Endothelial cell of umbilical vein (primary cell): ENCODE results near the gene PPP1R1A. TPM values are rescaled to one million over a fixed set of nuclear protein-coding genes. Genes with fewer than 3 reads are reported as not detected.

Experiments used
- BruUV-seq: library from RNA; stranded (reverse); fragments of 400-500 nt; replicated peaks from 2 replicates; lab custom pipeline; 2021; lab: Mats Ljungman, UMichigan
- CTCF ChIA-PET: fragments of 300-600, 350-600 bp; sonication (Branson Sonifier 250); formaldehyde crosslinking; loops from one replicate; lab custom pipeline; 2021; ENCODE audit warnings: antibody characterized with exemption, inconsistent platforms; lab: Charles Lee
- POLR2A ChIA-PET: fragments of 300-600, 350-600 bp; sonication (Branson Sonifier 250); formaldehyde crosslinking; loops from one replicate; lab custom pipeline; 2021; ENCODE audit warnings: antibody characterized with exemption, inconsistent platforms; lab: Charles Lee
- DNase-seq: peaks from one replicate; pipeline ENCODE4 v3.0.0-alpha.2; 2011; ENCODE audit warnings: low read depth, low spot score
- FAIRE-seq: peaks from 2 replicates; lab custom pipeline; 2011; peaks lifted over from hg19 to GRCh38; lab: Jason Lieb, UNC
- H2AFZ ChIP-seq: 2 replicates; pipeline ENCODE4 v1.6.0; 2012; ENCODE audit warnings: low read depth, low read length, control low read depth, inconsistent platforms
- H3K27ac ChIP-seq: 2 replicates; pipeline ENCODE4 v1.5.1; 2011; ENCODE audit warnings: low read depth, mild to moderate bottlenecking, control low read depth, low read length, moderate library complexity; ENCODE audit not compliant: insufficient read depth
- H3K27me3 ChIP-seq, 2 experiments: 2 replicates each; pipeline versions ENCODE4 v1.6.0 to v1.6.1; 2011; ENCODE audit warnings: low read length in 2 of 2, mixed read lengths in 1 of 2; ENCODE audit not compliant: control insufficient read depth in 2 of 2, insufficient read depth in 2 of 2
- H3K36me3 ChIP-seq, 2 experiments: 2 replicates in 1 of 2; 3 replicates in 1 of 2; pipeline ENCODE4 v1.5.1; 2011; ENCODE audit warnings: low read length in 2 of 2, mild to moderate bottlenecking in 1 of 2, moderate library complexity in 1 of 2; ENCODE audit not compliant: control insufficient read depth in 2 of 2, insufficient read depth in 2 of 2; ENCODE audit errors: extremely low read depth in 1 of 2
- H3K4me1 ChIP-seq: 3 replicates; pipeline ENCODE4 v1.5.1; 2011; ENCODE audit warnings: mild to moderate bottlenecking, low read length; ENCODE audit not compliant: control insufficient read depth, insufficient read depth; ENCODE audit errors: extremely low read depth
- H3K4me2 ChIP-seq: 2 replicates; pipeline ENCODE4 v1.6.1; 2011; ENCODE audit warnings: low read length, control low read depth, mixed read lengths; ENCODE audit not compliant: insufficient read depth
- H3K4me3 ChIP-seq, 3 experiments: fragments of 200-600 bp in 1 of 3; sonication (generic), shearing (Covaris generic) in 1 of 3; replicated peaks in 1 of 3; 2 replicates each; pipeline ENCODE4 v1.5.1; 2011 to 2016; ENCODE audit warnings: control low read depth in 3 of 3, low read length in 3 of 3, mild to moderate bottlenecking in 2 of 3, inconsistent platforms in 1 of 3, low read depth in 1 of 3, moderate library complexity in 1 of 3; ENCODE audit not compliant: insufficient read depth in 1 of 3
- H3K79me2 ChIP-seq: 2 replicates; pipeline ENCODE4 v1.6.0; 2012; ENCODE audit warnings: low read length, inconsistent platforms; ENCODE audit not compliant: control insufficient read depth, insufficient read depth
- H3K9ac ChIP-seq: replicated peaks from 2 replicates; pipeline ENCODE3; 2011; ENCODE audit warnings: low read length, control low read depth; ENCODE audit not compliant: insufficient read depth; ENCODE audit errors: extremely low read depth
- H3K9me1 ChIP-seq: replicated peaks from 3 replicates; pipeline ENCODE4 v1.6.0; 2011; ENCODE audit warnings: mild to moderate bottlenecking, low read length; ENCODE audit not compliant: control insufficient read depth, insufficient read depth; ENCODE audit errors: extremely low read depth
- H3K9me3 ChIP-seq: replicated peaks from 2 replicates; pipeline ENCODE4 v1.5.1; 2012; ENCODE audit warnings: low read length, inconsistent platforms; ENCODE audit not compliant: control insufficient read depth, insufficient read depth
- H4K20me1 ChIP-seq: replicated peaks from 2 replicates; pipeline ENCODE3; 2011; ENCODE audit warnings: mild to moderate bottlenecking, low read length; ENCODE audit not compliant: control insufficient read depth, insufficient read depth; ENCODE audit errors: extremely low read depth
- EZH2 ChIP-seq: IDR thresholded peaks from 2 replicates; pipeline ENCODE4 v1.6.1; 2012; ENCODE audit warnings: borderline replicate concordance, low read depth, mild to moderate bottlenecking, moderate library complexity, low read length, inconsistent platforms; ENCODE audit not compliant: severe bottlenecking
- FOS ChIP-seq: IDR thresholded peaks from 2 replicates; pipeline ENCODE4 v1.6.1; 2011; ENCODE audit warnings: mild to moderate bottlenecking, low read length, moderate library complexity, borderline replicate concordance; ENCODE audit not compliant: insufficient read depth
- GATA2 ChIP-seq: IDR thresholded peaks from 2 replicates; pipeline ENCODE4 v1.7.0; 2011; ENCODE audit warnings: low read depth, mild to moderate bottlenecking, moderate library complexity, mixed read lengths, low read length; ENCODE audit not compliant: insufficient read length, insufficient read depth
- JUN ChIP-seq: IDR thresholded peaks from 2 replicates; pipeline ENCODE4 v1.6.1; 2011; ENCODE audit warnings: borderline replicate concordance, low read depth; ENCODE audit not compliant: insufficient read length, insufficient read depth
- MYC ChIP-seq: IDR thresholded peaks from one replicate; pipeline ENCODE4 v1.6.1; 2011; ENCODE audit warnings: mild to moderate bottlenecking, low read depth, low read length
- POLR2A ChIP-seq: IDR thresholded peaks from 2 replicates; pipeline ENCODE4 v1.6.1; 2012; ENCODE audit warnings: low read depth, mild to moderate bottlenecking, control low read depth, low read length
- POLR2AphosphoS5 ChIP-seq: IDR thresholded peaks from 2 replicates; pipeline ENCODE4 v1.6.1; 2012; ENCODE audit warnings: low read depth, mild to moderate bottlenecking, control low read depth, low read length, moderate library complexity; ENCODE audit not compliant: insufficient read depth
- dilution Hi-C: fragments of 300-500 bp; cut with MboI; formaldehyde crosslinking; loops from one replicate; pipeline ENCODE4 v1.15.0; 2019; ENCODE audit warnings: low sequenced_read_pairs; ENCODE audit not compliant: extremely low pct_ligation_motif_present
- intact Hi-C: fragments of 100-400 bp; cut with micrococcal nuclease; formaldehyde crosslinking; loops from one replicate; pipeline ENCODE4 v1.10.0; 2022
- polyA plus RNA-seq, 4 experiments: library from polyadenylated mRNA; depleted of rRNA in 3 of 4; stranded (reverse) in 3 of 4; unstranded in 1 of 4; fragments of >200 nt; gene quantifications; 2 replicates each; pipeline versions ENCODE4 v1.2.1 to v1.2.3, GENCODE V29; 2011 to 2012; ENCODE audit warnings: missing spikeins in 1 of 4
- total RNA-seq: library from RNA; stranded (reverse); gene quantifications from 2 replicates; pipeline ENCODE4 v1.2.3, GENCODE V29; 2021
- TF ChIP-seq, protein P1 (sequence below): IDR thresholded peaks from 2 replicates; pipeline ENCODE4 v1.6.1; 2011; ENCODE audit not compliant: insufficient read depth, insufficient read length
- TF ChIP-seq, protein P2 (sequence below), 2 donors: IDR thresholded peaks; 1 replicate in 1 of 2; 2 replicates in 1 of 2; pipeline ENCODE4 v1.5.1; 2011; ENCODE audit warnings: low read length in 2 of 2, mild to moderate bottlenecking in 2 of 2, moderate library complexity in 2 of 2, control low read depth in 1 of 2, inconsistent platforms in 1 of 2, low read depth in 1 of 2; ENCODE audit not compliant: insufficient read depth in 1 of 2; ENCODE audit errors: extremely low read depth in 1 of 2

Gene PPP1R1A
- total and polyA plus RNA-seq, 2 donors (not counting 3 experiments of a cell fraction or from before 2014, with no cell fraction given): not detected

DNA sequence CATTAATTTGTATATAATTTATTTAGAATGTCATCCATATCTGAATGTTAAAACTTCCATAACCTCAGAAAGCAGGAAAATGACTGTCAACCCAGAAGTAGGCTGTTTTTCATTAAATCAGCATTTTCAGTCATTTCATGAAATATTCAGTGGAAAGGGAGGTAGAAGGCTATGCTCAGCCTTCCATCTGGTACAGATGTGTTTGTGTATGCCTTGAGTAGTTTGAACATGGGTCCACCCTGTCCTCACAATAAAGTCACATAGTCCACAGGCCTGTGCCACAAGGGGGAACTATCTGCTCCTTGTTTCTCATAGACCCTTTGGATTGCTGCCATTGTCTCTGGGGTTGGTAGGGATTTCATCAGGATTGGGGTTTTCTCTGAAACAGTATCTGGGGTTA is 37.1 kb upstream of the PPP1R1A start:
- no peak overlapping the region for H3K4me2 ChIP-seq
- intact Hi-C loops (no loop called here), dilution Hi-C loops (no loop called here)
- no peaks in the 10 kb centered on the region for H3K9me3 ChIP-seq
- no peaks in the 10 kb centered on the region for H3K36me3 ChIP-seq
- FAIRE-seq (no peak), DNase-seq (no peak)
- no TSS peak for BruUV-seq
- H2AFZ ChIP-seq: no peak overlapping the region
- ChIA-PET POLR2A (no interaction called here), CTCF (no interaction called here)
- H3K9me1 ChIP-seq: no peaks in the 10 kb centered on the region
- H3K4me1 ChIP-seq: no peaks in the 10 kb centered on the region
- H3K4me3 ChIP-seq: no peak overlapping the region
- no peaks in the 10 kb centered on the region for H4K20me1 ChIP-seq
- TF ChIP-seq, protein P1, sequence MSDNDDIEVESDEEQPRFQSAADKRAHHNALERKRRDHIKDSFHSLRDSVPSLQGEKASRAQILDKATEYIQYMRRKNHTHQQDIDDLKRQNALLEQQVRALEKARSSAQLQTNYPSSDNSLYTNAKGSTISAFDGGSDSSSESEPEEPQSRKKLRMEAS: no peak
- TF ChIP-seq FOS: no peak
- no peak for TF ChIP-seq MYC
- TF ChIP-seq JUN: no peak
- no peak for TF ChIP-seq POLR2A
- no peak for TF ChIP-seq EZH2
- TF ChIP-seq POLR2AphosphoS5: no peak
- TF ChIP-seq GATA2: no peak
- TF ChIP-seq, protein P2, sequence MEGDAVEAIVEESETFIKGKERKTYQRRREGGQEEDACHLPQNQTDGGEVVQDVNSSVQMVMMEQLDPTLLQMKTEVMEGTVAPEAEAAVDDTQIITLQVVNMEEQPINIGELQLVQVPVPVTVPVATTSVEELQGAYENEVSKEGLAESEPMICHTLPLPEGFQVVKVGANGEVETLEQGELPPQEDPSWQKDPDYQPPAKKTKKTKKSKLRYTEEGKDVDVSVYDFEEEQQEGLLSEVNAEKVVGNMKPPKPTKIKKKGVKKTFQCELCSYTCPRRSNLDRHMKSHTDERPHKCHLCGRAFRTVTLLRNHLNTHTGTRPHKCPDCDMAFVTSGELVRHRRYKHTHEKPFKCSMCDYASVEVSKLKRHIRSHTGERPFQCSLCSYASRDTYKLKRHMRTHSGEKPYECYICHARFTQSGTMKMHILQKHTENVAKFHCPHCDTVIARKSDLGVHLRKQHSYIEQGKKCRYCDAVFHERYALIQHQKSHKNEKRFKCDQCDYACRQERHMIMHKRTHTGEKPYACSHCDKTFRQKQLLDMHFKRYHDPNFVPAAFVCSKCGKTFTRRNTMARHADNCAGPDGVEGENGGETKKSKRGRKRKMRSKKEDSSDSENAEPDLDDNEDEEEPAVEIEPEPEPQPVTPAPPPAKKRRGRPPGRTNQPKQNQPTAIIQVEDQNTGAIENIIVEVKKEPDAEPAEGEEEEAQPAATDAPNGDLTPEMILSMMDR (IDR thresholded peaks at IDR 0.05; ENCODE audit: extremely low read depth in 1 of 2, insufficient read depth in 1 of 2, low read depth in 1 of 2, low read length in 2 of 2): no peak
- H3K27me3 ChIP-seq: peaks cover 2 to 11% of the 10 kb centered on the region in 2 experiments
- no peak overlapping the region for H3K9ac ChIP-seq
- H3K79me2 ChIP-seq: no peaks in the 10 kb centered on the region
- no peak overlapping the region for H3K27ac ChIP-seq
